Activated naive CD4-positive, alpha-beta T cell treated with anti-CD3 and anti-CD28 coated beads, Interleukin-2, amount 50 U/mL, for 72 hours (primary cell): ENCODE results near the gene PTPRB. TPM values are rescaled to one million over a fixed set of nuclear protein-coding genes. Genes with fewer than 3 reads are reported as not detected.

Source experiments
- ATAC-seq, 2 donors: fragments of 150-1000 bp; cut with Tn5 transposase; 2 replicates each; pipeline ENCODE4 v1.10.0; 2021; ENCODE audit warnings: mild to moderate bottlenecking in 2 of 2, moderate library complexity in 2 of 2
- DNase-seq, 2 donors: peaks; one replicate each; pipeline ENCODE4 v3.0.0; 2021 to 2022; ENCODE audit warnings: low spot score in 2 of 2
- H3K27ac Mint-ChIP-seq, 2 donors: one replicate each; pipeline ENCODE4 v1.8.0; 2022; ENCODE audit warnings: mild to moderate bottlenecking in 2 of 2, mixed read lengths in 2 of 2
- H3K36me3 Mint-ChIP-seq, 2 donors: one replicate each; pipeline ENCODE4 v1.8.0; 2022; ENCODE audit warnings: mixed read lengths in 2 of 2
- H3K9me3 Mint-ChIP-seq, 2 donors: one replicate each; pipeline ENCODE4 v1.8.0; 2022; ENCODE audit warnings: mixed read lengths in 2 of 2
- total RNA-seq, 2 donors: library from RNA; stranded (reverse); gene quantifications; one replicate each; pipeline ENCODE4 v1.2.3, GENCODE V29; 2022

Gene PTPRB
- total RNA-seq, 2 donors from 2014 or later: not detected

DNA sequence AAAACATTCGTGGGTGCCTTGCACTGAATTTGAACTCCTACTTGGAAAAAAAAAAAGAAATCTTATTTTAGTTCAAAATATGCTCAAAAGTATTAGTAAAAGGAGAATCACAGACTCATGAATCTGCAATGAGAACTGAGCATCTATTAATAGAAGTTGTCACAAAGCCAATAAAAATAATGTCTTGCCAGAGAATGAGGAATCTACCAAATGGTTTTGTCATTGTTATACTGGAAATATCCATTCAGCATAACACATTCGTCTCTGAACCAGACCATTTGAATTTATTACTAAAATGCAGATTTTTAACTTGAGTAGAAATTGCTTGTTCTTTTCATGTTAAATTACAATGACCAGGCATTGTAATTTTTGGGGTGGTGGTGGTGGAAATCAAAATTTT, 11.6 kb upstream of the PTPRB start:
- no peak for DNase-seq
- ATAC-seq: no peak
- Mint-ChIP-seq H3K9me3 (no peaks in the 10 kb centered on the region), H3K36me3 (no peaks in the 10 kb centered on the region), H3K27ac (no peak overlapping the region)

DNA sequence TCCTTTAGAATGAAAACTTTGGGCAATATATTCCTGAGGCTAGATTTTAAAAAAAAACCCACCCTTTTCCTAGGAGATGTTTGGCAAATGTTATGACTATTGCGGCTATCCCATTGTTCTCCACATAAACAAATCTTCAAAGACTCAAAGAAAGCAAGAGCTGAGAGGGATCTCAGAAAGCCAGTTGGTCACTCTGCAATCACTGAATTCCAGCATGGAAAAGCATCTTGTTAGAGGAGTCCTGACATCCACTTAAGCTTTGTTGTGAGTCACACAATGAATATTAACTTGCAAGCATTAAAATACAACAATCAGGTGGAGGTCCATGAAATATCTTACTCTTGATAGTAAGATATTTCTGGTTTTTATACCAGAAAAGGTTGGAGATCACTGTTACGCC, 11.0 kb upstream of the PTPRB start:
- H3K27ac Mint-ChIP-seq: no peak overlapping the region
- no peak for DNase-seq
- H3K9me3 Mint-ChIP-seq: no peaks in the 10 kb centered on the region
- no peaks in the 10 kb centered on the region for H3K36me3 Mint-ChIP-seq
- no peak for ATAC-seq

DNA sequence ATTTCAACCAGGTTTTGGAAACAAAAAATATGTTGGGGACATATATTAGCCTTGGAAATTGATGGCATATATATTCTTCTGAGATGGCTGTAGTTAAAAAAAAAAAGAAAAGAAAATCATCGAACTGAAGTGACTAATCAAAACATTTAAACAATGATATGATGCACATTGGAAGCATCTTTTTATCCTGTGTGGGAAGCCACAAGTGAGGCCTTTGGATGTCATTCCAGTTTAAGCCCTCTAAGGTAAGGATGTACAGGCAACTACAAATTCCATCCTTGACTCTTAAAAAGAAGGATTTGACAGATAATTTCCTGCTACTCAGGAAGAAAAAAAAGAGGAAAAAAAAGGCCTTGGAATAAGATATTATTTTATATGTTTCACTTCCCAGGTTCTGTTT, 9.6 kb upstream of the PTPRB start:
- no peak overlapping the region for H3K27ac Mint-ChIP-seq
- DNase-seq (no peak), ATAC-seq (no peak)
- H3K9me3 Mint-ChIP-seq: no peaks in the 10 kb centered on the region
- H3K36me3 Mint-ChIP-seq: no peaks in the 10 kb centered on the region

DNA sequence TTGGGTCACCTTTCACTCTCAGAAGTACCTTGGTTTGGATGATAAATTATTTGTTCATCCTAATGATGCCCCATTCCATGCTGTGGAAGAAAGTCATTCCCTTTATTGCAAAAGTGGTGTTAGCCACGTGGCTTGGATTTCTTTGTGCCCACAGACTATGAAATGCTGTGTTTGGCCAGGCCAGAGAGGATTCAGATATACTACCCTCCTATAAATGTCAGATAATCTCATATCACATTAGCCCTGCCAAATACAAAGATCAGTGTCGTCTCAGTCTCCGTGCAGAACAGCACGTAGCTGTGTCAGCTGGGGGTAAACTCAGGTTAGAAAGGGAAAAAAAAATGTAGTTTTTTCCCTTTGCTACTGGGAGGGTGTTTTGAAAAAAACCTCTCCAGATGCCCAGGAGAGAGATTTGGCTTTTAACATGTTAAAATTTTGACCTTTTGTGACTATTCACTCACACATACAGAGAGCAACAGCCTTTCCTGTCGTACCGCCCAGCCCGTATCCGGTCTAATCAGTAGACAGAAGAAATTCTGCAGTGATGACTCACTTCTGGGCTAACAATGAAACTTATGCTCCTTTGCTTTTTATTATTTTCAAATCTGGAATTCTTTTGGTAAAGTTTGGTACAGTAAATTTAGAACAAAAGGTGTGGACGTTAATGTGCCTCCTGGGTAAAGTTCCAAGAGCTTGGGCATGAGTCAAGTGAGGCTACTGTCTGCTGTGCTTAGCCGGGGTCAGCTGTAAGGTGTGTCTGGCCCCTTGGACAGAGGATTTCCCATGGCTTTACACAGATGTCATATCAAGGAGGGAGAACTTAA, 8.5 kb upstream of the PTPRB start:
- Mint-ChIP-seq H3K27ac (no peak overlapping the region), H3K36me3 (no peaks in the 10 kb centered on the region), H3K9me3 (no peaks in the 10 kb centered on the region)
- ATAC-seq (peak in 1 of 2 donors; percentile 64), DNase-seq (no peak)

DNA sequence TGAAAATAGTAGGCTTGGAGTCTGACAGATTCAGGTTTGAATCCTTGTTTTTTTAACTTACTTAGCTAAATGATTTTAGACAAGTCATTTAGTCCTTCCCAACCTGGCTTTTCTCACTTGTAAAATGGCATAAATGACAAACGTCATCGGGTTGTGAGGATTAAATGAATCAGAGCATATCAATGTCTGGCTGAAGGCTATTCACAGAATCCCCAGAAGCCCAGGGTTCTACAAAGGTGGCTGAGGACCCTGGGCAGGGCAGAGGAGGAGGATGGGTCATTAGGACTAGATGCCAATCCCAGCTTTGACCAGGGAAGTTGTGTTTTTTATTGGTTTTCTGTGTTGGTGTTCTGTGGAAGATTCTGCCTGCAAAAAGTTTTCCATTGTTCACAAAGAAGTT, 7.6 kb upstream of the PTPRB start:
- no peaks in the 10 kb centered on the region for H3K9me3 Mint-ChIP-seq
- H3K27ac Mint-ChIP-seq: no peak overlapping the region
- ATAC-seq: no peak
- no peak for DNase-seq
- no peaks in the 10 kb centered on the region for H3K36me3 Mint-ChIP-seq

DNA sequence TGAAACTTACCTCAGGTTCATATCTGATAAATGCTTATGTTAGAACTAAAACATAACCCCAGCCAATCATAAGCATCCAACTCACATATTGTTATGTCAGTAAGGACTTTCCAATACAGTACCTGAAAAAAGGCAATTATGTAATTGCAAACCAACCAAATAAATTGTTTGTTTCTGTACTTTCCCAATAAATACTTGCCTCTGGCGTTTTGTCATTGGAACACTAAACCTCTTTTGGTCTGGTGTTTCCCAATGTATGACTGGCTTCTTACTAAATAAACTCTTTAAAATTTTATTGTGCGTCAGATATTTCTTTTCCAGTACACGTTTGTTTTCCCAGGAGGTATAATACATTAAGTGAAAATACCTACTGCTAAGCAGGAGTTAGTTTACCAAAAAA, 6.7 kb upstream of the PTPRB start:
- Mint-ChIP-seq H3K27ac (no peak overlapping the region), H3K36me3 (no peaks in the 10 kb centered on the region), H3K9me3 (no peaks in the 10 kb centered on the region)
- no peak for ATAC-seq
- no peak for DNase-seq

DNA sequence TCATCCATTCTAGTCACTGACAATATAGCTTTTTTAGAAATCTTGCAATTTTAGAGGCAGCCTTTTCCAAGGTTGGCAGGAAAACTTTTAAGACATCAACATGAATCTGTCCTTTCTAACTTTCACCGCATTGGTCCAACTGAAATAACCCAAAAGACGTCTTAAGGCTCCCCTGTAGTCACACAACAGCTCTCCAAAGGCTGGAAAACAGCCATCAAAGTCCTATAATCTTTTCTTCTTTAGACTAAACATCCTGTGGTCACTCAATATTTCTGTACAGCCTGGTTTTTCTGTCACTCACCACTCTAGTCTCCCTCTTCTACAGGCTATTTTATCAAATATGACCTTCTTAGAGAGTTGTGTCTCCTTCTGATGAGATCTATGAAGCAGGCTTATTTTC, 4.5 kb upstream of the PTPRB start:
- no peaks in the 10 kb centered on the region for H3K36me3 Mint-ChIP-seq
- no peak for ATAC-seq
- H3K9me3 Mint-ChIP-seq: no peaks in the 10 kb centered on the region
- DNase-seq: no peak
- H3K27ac Mint-ChIP-seq: no peak overlapping the region

DNA sequence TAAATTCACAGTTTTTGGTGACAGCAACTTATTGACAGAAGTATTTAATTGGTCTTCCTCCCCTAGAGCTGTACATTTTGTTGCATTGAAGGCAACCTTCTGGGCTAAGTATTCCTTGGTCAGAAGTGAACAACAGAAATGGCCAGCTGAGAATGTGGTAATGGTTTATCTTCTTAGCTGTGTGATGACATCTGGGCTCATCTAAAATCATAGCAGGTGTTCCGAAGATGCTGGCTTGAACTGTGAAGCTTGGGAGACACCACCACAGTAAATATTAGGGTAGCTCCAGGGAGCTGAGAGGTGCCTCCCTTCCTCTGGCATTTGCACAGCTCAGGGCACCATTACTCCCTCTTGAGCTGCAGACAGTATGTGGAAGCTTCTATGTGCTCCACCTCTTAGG, 3.7 kb upstream of the PTPRB start:
- no peaks in the 10 kb centered on the region for H3K9me3 Mint-ChIP-seq
- H3K27ac Mint-ChIP-seq: no peak overlapping the region
- no peak for ATAC-seq

DNA sequence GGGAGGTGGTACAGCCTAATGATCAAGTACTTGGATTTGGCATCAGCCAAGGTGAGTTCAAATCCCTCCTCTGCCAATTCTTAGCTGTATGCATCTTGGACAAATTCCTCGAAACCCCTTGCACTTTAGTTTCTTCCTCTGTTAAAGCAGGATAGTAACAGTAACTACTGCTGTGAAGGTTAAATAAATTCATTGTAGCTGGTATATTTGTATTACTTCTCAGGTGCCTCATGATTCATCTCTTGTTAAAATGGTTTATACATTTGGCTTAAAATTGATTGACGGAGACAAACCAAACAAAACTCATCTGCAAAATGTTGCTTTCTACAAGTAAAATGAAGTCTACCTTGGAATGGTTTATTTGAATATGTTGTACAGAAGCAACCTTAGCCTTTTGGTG, 2.3 kb upstream of the PTPRB start:
- no peaks in the 10 kb centered on the region for H3K36me3 Mint-ChIP-seq
- no peak for ATAC-seq
- no peak overlapping the region for H3K27ac Mint-ChIP-seq
- DNase-seq: no peak
- no peaks in the 10 kb centered on the region for H3K9me3 Mint-ChIP-seq

More for the DNA sequence above, 3.7 kb upstream of the PTPRB start:
- no peaks in the 10 kb centered on the region for H3K36me3 Mint-ChIP-seq
- DNase-seq: no peak

DNA sequence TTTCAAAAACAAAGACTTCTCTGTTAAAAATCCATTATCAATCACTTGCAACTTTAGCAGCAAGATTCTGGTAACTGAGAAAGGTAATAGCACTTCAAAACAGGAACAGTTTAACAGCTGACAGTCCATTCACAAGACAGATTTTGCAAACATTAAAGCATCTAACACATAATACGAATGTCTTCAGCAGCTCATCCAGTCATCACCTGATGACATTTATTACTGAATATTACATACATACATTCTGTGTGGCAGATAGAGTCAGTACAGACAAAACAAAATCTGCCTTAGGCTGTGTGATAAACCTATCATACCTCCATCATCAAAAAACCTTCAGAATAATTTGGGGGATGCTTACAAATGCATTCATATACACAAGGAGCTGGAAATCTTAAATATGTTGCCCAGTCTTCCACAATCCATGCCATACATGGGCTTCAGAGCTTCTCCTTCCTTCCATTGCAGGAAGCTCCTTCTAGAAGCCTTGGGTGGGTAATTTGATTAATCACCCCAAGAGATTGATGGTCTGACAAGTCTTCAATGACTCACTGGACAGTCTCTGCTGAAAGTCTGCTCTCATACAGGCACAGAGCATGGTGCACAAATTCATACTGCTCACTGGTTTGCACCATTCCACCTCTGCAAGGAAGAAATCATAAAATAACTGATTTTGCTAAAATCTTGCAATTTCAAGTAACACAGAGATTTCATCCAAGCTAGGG, 1.6 kb upstream of the PTPRB start:
- DNase-seq (no peak), ATAC-seq (no peak)
- Mint-ChIP-seq H3K36me3 (no peaks in the 10 kb centered on the region), H3K27ac (no peak overlapping the region), H3K9me3 (no peaks in the 10 kb centered on the region)

DNA sequence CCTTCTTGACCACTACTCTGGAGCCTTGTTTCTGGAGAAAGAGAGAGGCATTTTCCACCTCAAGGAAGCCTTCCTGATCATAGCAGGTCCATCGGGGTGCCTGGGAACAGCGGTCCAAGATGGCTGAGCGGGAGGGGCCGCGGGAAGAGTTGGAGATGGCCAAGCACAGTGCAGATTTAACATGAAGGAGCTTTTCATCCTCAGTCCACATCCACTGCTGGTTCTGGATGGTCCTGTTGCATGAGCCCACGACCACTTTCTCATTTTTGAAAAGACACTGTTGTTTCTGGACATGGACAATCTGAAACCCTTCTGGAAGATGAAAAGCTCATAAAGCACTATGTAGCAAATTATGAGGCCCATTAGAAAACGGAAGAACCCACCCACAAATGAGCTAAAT, 1.5 kb downstream of the PTPRB start:
- Mint-ChIP-seq H3K9me3 (no peaks in the 10 kb centered on the region), H3K36me3 (no peaks in the 10 kb centered on the region), H3K27ac (no peak overlapping the region)
- ATAC-seq: no peak
- no peak for DNase-seq

DNA sequence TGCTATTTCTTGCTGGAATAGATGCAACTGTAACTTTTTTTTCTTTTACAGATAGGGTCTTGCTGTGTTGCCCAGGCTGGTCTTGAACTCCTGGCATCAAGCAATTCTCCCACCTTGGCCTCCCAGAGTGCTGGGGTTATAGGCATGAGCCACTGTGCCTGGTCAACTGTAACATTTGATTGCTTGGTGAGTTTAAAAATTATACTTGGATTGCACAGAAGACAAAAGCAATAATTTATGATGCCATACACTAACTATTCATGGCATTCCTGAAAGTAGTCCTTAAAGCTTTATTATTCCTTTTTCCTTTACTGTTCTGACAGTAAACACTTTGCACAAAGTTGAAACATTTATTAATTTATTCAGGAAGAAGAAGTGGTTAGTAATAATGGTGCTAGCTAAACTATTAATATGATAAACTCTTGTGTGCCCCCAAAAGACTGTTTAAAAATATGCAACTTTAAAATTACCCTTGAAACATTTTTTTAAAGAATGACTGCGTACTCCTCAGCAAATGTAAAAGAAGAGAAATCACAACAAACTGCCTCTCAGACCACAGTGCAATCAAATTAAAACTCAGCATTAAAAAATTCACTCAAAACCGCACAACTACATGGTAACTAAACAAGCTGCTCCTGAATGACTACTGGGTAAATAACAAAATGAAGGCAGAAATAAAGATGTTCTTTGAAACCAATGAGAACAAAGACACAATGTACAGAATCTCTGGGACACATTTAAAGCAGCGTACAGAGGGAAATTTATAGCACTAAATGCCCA, 8.3 kb downstream of the PTPRB start:
- no peak for ATAC-seq
- H3K9me3 Mint-ChIP-seq: peaks cover 0 to 4% of the 10 kb centered on the region in 2 donors
- DNase-seq: no peak
- no peaks in the 10 kb centered on the region for H3K36me3 Mint-ChIP-seq
- no peak overlapping the region for H3K27ac Mint-ChIP-seq

DNA sequence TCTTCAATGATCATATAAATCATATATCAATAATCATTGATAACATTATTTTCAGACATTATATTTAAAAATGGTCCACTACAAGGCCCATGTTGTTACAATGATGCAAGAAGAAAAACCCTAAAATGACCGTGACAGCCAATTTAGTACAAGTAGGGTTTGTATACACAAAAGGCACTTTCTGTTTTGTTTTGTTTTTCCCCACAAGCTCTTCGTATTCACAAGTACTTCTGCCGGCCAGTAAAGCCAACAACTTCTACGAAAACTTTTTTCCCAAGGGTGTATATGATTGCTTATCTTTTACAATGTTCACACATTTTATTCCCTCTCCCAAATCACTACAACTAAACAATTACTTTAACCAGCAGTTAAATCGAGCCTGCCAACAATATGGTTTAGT, 9.6 kb downstream of the PTPRB start:
- DNase-seq (no peak), ATAC-seq (no peak)
- H3K36me3 Mint-ChIP-seq: no peaks in the 10 kb centered on the region
- H3K9me3 Mint-ChIP-seq: peaks cover 0 to 4% of the 10 kb centered on the region in 2 donors
- H3K27ac Mint-ChIP-seq: no peak overlapping the region

DNA sequence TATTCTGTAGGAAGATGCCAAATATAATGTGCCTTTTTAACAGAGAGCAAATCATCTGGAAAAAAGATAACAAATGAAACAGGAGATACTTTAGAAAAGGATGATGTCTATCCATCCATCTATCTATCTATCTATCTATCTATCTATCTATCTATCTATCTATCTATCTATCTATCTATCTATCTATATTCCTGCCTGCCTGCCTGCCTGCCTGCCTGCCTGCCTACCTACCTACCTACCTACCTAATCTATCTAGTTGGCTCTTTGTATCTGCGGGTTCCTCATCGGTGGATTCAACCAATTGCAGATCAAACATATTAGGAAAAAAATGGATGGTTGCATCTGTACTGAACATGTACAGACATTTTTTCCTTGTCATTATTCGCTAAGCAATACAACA, 11.0 kb downstream of the PTPRB start:
- no peak for ATAC-seq
- H3K27ac Mint-ChIP-seq: no peak overlapping the region
- H3K36me3 Mint-ChIP-seq: no peaks in the 10 kb centered on the region
- no peak for DNase-seq
- H3K9me3 Mint-ChIP-seq: peaks cover 0 to 4% of the 10 kb centered on the region in 2 donors

DNA sequence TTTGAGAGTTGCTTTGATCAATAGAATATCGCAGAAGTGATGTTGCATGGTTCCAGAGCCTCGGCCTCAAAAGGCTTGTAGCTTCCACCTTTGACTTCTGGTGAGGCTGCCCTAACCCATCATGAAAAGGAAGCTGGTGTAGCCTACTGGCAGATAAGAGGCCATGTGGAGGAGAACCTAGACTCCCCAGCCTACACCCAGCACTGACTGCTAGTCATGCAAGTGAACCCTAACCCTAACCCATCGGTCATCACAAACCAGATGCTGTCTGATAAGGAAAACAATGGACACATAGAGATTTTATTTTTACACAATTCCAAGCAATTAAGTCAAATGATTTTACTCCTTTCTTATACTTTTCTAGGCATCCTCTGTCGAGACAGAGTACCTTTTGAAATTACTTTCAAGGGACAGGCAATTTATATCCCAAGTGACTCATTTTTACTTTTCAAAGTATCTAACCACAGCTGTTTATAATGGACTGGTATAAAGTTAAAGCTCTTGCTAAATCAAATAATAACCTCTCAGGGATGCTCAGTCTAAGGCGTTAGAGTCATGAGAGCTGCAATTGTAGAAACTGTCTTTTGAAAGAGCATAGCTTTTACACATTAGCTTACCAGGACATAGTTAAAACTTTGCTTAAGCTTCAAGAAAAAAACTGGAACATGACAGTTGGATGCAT, 17.6 kb downstream of the PTPRB start:
- ATAC-seq (no peak), DNase-seq (no peak)
- H3K9me3 Mint-ChIP-seq: no peaks in the 10 kb centered on the region
- no peak overlapping the region for H3K27ac Mint-ChIP-seq
- H3K36me3 Mint-ChIP-seq: no peaks in the 10 kb centered on the region

DNA sequence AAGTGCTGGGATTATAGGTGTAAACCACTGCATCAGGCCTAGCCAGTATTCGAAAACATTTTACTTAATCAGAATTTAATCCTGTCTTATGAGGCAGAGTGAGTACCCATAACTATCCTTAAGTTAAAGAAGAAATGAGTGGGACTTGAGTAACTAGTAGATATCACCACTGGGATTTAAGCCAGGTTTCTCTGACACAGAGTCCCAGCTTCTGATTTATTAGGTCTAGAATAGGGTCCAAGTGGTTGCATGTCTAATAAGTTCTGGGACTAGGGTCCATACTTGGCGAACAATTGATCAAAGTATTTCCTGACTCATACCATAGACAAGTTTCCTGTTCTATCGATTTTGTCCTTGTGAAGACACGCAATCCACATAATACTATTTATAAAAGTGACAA, 18.9 kb downstream of the PTPRB start:
- no peak for ATAC-seq
- H3K27ac Mint-ChIP-seq: no peak overlapping the region
- no peak for DNase-seq
- H3K9me3 Mint-ChIP-seq: no peaks in the 10 kb centered on the region
- no peaks in the 10 kb centered on the region for H3K36me3 Mint-ChIP-seq

DNA sequence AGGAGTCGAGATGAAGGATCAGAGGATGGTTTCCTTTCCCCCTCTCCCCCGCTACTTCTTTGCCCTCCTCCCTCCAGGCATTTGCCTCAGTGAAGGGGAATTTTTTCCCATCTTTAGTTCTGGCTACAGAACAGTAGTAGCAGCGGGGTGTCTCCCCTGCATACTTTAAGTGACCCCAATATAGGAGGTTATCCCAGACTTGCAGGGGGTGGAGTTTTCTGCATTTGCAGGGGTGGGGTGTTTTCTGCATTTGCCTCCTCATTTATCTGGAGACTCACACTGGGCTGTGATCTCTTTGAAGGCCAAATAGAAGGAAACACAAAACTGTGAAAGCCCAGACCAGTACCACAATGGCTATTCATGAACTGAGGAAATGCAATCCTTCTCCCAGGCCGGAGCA, 19.8 kb downstream of the PTPRB start:
- DNase-seq: no peak
- no peak for ATAC-seq
- H3K9me3 Mint-ChIP-seq: no peaks in the 10 kb centered on the region

More for the DNA sequence above, 19.8 kb downstream of the PTPRB start:
- no peak overlapping the region for H3K27ac Mint-ChIP-seq
- H3K36me3 Mint-ChIP-seq: no peaks in the 10 kb centered on the region
